ENCODE measurements around the gene HVCN1. TPM values are rescaled to one million over a fixed set of nuclear protein-coding genes. Genes with fewer than 3 reads are reported as not detected.

HVCN1 gene
- total and polyA plus RNA-seq, 2 of the 13 experiments (the other 11 are each of a cell fraction or from before 2014, with no cell fraction given), result 0.49 to 1.3 TPM

DNA sequence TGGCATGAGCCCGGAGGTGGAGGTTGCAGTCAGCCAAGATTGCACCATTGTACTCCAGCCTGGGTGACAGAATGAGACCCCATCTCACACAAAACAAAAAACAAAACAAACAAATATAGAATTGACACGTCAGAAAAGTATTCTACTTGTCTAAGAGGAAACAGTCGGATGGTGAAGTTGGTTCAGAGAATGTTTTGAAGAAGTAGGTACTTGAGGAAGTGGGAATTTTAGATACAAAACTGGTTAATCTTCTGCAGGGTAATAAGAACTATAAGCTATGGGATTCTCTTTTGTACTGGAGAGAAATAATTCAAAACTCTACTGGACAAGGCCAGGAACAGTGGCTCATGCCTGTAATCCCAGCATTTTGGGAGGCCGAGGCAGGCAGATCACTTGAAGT, 89.6 kb downstream of the HVCN1 start (continued):
- no peak for TF ChIP-seq ZFP91 (CRISPR knock-in tag; IDR thresholded peaks at IDR 0.05; ENCODE audit: borderline replicate concordance)
- no peak for TF ChIP-seq MNT (IDR thresholded peaks at IDR 0.05)

Small RNA genes lying within 50 kb of the gene (small RNA-seq; reads per million reads assigned to genes)
- 0 reads per million in 3 experiments for gene RN7SL387P (ENCODE audit: insufficient read depth in 2 of 3, insufficient read length in 3 of 3, low read depth in 2 of 3, low replicate concordance in 1 of 3)

Other genes starting within 250 kb of the HVCN1 start
- 234 and 322 TPM in 2 replicates for gene ARPC3, start 238.8 kb downstream of the HVCN1 start, total RNA-seq (2016; rRNA removed; fragmentation: Illumina TruSeq; extraction: Trizol)
- 32.7 and 38.0 TPM in 2 replicates for gene ARPC3, start 238.8 kb downstream of the HVCN1 start, polyA plus RNA-seq (2011; rRNA removed)
- gene GPN3, start 220.9 kb downstream of the HVCN1 start, total RNA-seq (2016; rRNA removed; fragmentation: Illumina TruSeq; extraction: Trizol), result 29.5 and 41.4 TPM in 2 replicates
- 15.7 and 28.7 TPM in 2 replicates for gene GPN3, start 220.9 kb downstream of the HVCN1 start, polyA plus RNA-seq (2011; rRNA removed)
- 19.4 and 20.3 TPM in 2 replicates for gene FAM216A, start 220.3 kb downstream of the HVCN1 start, total RNA-seq (2016; rRNA removed; fragmentation: Illumina TruSeq; extraction: Trizol)
- 26.9 and 31.2 TPM in 2 replicates for gene FAM216A, start 220.3 kb downstream of the HVCN1 start, polyA plus RNA-seq (2011; rRNA removed)
- gene VPS29, start 187.0 kb downstream of the HVCN1 start, total RNA-seq (2016; rRNA removed; fragmentation: Illumina TruSeq; extraction: Trizol), result 107 and 161 TPM in 2 replicates
- gene VPS29, start 187.0 kb downstream of the HVCN1 start, polyA plus RNA-seq (2011; rRNA removed), result 100 and 114 TPM in 2 replicates
- 0.38 TPM in 2 replicates for gene RAD9B, start 186.8 kb downstream of the HVCN1 start, total RNA-seq (2016; rRNA removed; fragmentation: Illumina TruSeq; extraction: Trizol)
- 0.05 and 0.10 TPM in 2 replicates for gene RAD9B, start 186.8 kb downstream of the HVCN1 start, polyA plus RNA-seq (2011; rRNA removed)
- gene PPTC7, start 105.8 kb downstream of the HVCN1 start, total RNA-seq (2016; rRNA removed; fragmentation: Illumina TruSeq; extraction: Trizol), result 4.8 and 8.5 TPM in 2 replicates
- gene PPTC7, start 105.8 kb downstream of the HVCN1 start, polyA plus RNA-seq (2011; rRNA removed), result 10.6 and 12.3 TPM in 2 replicates
- 8.9 and 16.0 TPM in 2 replicates for gene TCTN1, start 75.0 kb downstream of the HVCN1 start, total RNA-seq (2016; rRNA removed; fragmentation: Illumina TruSeq; extraction: Trizol)
- gene TCTN1, start 75.0 kb downstream of the HVCN1 start, polyA plus RNA-seq (2011; rRNA removed), result 13.3 and 13.6 TPM in 2 replicates
- 187 and 277 TPM in 2 replicates for gene PPP1CC, start 53.8 kb upstream of the HVCN1 start, total RNA-seq (2016; rRNA removed; fragmentation: Illumina TruSeq; extraction: Trizol)
- 133 and 178 TPM in 2 replicates for gene PPP1CC, start 53.8 kb upstream of the HVCN1 start, polyA plus RNA-seq (2011; rRNA removed)
- gene CCDC63, start 157.9 kb upstream of the HVCN1 start, total RNA-seq (2016; rRNA removed; fragmentation: Illumina TruSeq; extraction: Trizol), result not detected in 2 replicates
- not detected in 2 replicates for gene CCDC63, start 157.9 kb upstream of the HVCN1 start, polyA plus RNA-seq (2011; rRNA removed)
- gene MYL2, start 231.5 kb upstream of the HVCN1 start, total RNA-seq (2016; rRNA removed; fragmentation: Illumina TruSeq; extraction: Trizol), result not detected in 2 replicates
- gene MYL2, start 231.5 kb upstream of the HVCN1 start, polyA plus RNA-seq (2011; rRNA removed), result not detected in 2 replicates